GM12878 (cell line): Measurements from ENCODE around the gene ITPR2. TPM values are rescaled to one million over a fixed set of nuclear protein-coding genes. Genes with fewer than 3 reads are reported as not detected.

Experiments used
- ATAC-seq: fragments of 200-7000 bp; cut with Tn5 transposase; 3 replicates; pipeline ENCODE4 v1.9.1; 2020; ENCODE audit warnings: mild to moderate bottlenecking, moderate library complexity
- BruUV-seq: library from RNA; stranded (reverse); fragments of 400-500 nt; replicated peaks from 2 replicates; lab custom pipeline; 2021; lab: Mats Ljungman, UMichigan
- CTCF ChIA-PET: fragments of 300-600 bp; sonication (Branson Sonifier 250); formaldehyde crosslinking; extraction: SDS; loops from one replicate; lab custom pipeline; 2021; ENCODE audit warnings: inconsistent platforms; lab: Yijun Ruan, JAX
- POLR2A ChIA-PET: fragments of 350-600 bp; formaldehyde crosslinking; extraction: SDS; loops from one replicate; lab custom pipeline; 2021; ENCODE audit warnings: inconsistent platforms; lab: Charles Lee
- RAD21 ChIA-PET: fragments of 300-600 bp; sonication (Branson Sonifier 250); formaldehyde crosslinking; loops from one replicate; lab custom pipeline; 2023; ENCODE audit warnings: antibody characterized with exemption; ENCODE audit not compliant: unreplicated experiment; lab: Charles Lee
- SMC1A ChIA-PET: fragments of 300-600 bp; sonication (Branson Sonifier 250); formaldehyde crosslinking; loops from one replicate; lab custom pipeline; 2023; ENCODE audit not compliant: unreplicated experiment, uncharacterized antibody; lab: Charles Lee
- DNase-seq: peaks from one replicate; pipeline ENCODE4 v3.0.0-alpha.2; 2011; ENCODE audit warnings: low read depth, low spot score
- FAIRE-seq: peaks from 3 replicates; lab custom pipeline; 2011; peaks lifted over from hg19 to GRCh38; lab: Jason Lieb, UNC
- H2AFZ ChIP-seq: 2 replicates; pipeline ENCODE4 v1.6.0; 2011; ENCODE audit warnings: low read depth, low read length, control low read depth; ENCODE audit not compliant: control insufficient read depth
- H3K27ac ChIP-seq: 2 replicates; pipeline ENCODE4 v1.5.1; 2011; ENCODE audit warnings: control low read depth; ENCODE audit not compliant: control insufficient read depth, insufficient read depth
- H3K27me3 ChIP-seq, 2 experiments: replicated peaks in 1 of 2; 2 replicates each; pipeline versions ENCODE4 v1.6.0 to v1.6.1; 2011; ENCODE audit warnings: low read length in 1 of 2; ENCODE audit not compliant: control insufficient read depth in 2 of 2, insufficient read depth in 2 of 2
- H3K36me3 ChIP-seq, 2 experiments: 2 replicates each; pipeline ENCODE4 v1.5.1; 2011; ENCODE audit warnings: low read length in 1 of 2; ENCODE audit not compliant: control insufficient read depth in 2 of 2, insufficient read depth in 2 of 2
- H3K4me1 ChIP-seq: 2 replicates; pipeline ENCODE4 v1.6.1; 2011; ENCODE audit warnings: mild to moderate bottlenecking, low read length, moderate library complexity, mixed read lengths; ENCODE audit not compliant: control insufficient read depth, insufficient read depth
- H3K4me2 ChIP-seq: 2 replicates; pipeline ENCODE4 v1.6.0; 2011; ENCODE audit warnings: control low read depth; ENCODE audit not compliant: control insufficient read depth, insufficient read depth
- H3K4me3 ChIP-seq: fragments of 200-600 bp; sonication (generic); 2 replicates; pipeline ENCODE4 v1.5.1; 2016
- H3K79me2 ChIP-seq: 2 replicates; pipeline ENCODE4 v1.6.0; 2011; ENCODE audit warnings: low read length; ENCODE audit not compliant: control insufficient read depth, insufficient read depth
- H3K9ac ChIP-seq: 2 replicates; pipeline ENCODE4 v1.8.0; 2011; ENCODE audit warnings: low read length, control low read depth, mixed read lengths; ENCODE audit not compliant: control insufficient read depth, insufficient read depth
- H3K9me3 ChIP-seq: replicated peaks from 3 replicates; pipeline ENCODE4 v1.5.1; 2011; ENCODE audit warnings: mild to moderate bottlenecking, low read length; ENCODE audit not compliant: control insufficient read depth, insufficient read depth
- H4K20me1 ChIP-seq: 2 replicates; pipeline ENCODE4 v1.6.0; 2011; ENCODE audit not compliant: control insufficient read depth, insufficient read depth
- EGR1 ChIP-seq, 2 experiments: IDR thresholded peaks; 1 replicate in 1 of 2; 2 replicates in 1 of 2; pipeline ENCODE4 v1.6.1; 2011 to 2012; ENCODE audit warnings: low read depth in 2 of 2, low read length in 2 of 2, borderline replicate concordance in 1 of 2, mild to moderate bottlenecking in 1 of 2, moderate library complexity in 1 of 2
- ELK1 ChIP-seq: IDR thresholded peaks from 2 replicates; pipeline ENCODE4 v1.6.1; 2012; ENCODE audit warnings: low read depth, low read length, improper control_type of control experiment
- FOS ChIP-seq: IDR thresholded peaks from 3 replicates; pipeline ENCODE4 v1.6.1; 2011; ENCODE audit warnings: borderline replicate concordance; ENCODE audit not compliant: insufficient read length; ENCODE audit errors: extremely low read depth
- HDAC2 ChIP-seq: fragments of 200-600 bp; sonication (generic); IDR thresholded peaks from 2 replicates; pipeline ENCODE4 v1.6.1; 2017
- IKZF1 ChIP-seq: fragments of 450-650 bp; conservative IDR thresholded peaks from 2 replicates; pipeline ENCODE4 v1.6.1; 2017; ENCODE audit warnings: antibody characterized with exemption, mild to moderate bottlenecking
- MLLT1 ChIP-seq: fragments of 450-650 bp; IDR thresholded peaks from 2 replicates; pipeline ENCODE4 v1.6.1; 2016; ENCODE audit warnings: mild to moderate bottlenecking
- NFXL1 ChIP-seq: fragments of 450-650 bp; IDR thresholded peaks from 2 replicates; pipeline ENCODE4 v1.6.1; 2017; ENCODE audit warnings: antibody characterized with exemption, mild to moderate bottlenecking, borderline replicate concordance
- NR2F1 ChIP-seq: fragments of 450-650 bp; conservative IDR thresholded peaks from 2 replicates; pipeline ENCODE4 v1.6.1; 2017; ENCODE audit warnings: mild to moderate bottlenecking
- NRF1 ChIP-seq: conservative IDR thresholded peaks from 2 replicates; pipeline ENCODE4 v1.6.1; 2011; ENCODE audit warnings: mild to moderate bottlenecking, low read depth, low read length, improper control_type of control experiment
- PAX8 ChIP-seq: fragments of 450-650 bp; IDR thresholded peaks from 2 replicates; pipeline ENCODE4 v1.6.1; 2017; ENCODE audit warnings: mild to moderate bottlenecking, moderate library complexity
- RELB ChIP-seq: fragments of 450-650 bp; IDR thresholded peaks from 2 replicates; pipeline ENCODE4 v1.6.1; 2017; ENCODE audit warnings: low read depth, mild to moderate bottlenecking, moderate library complexity
- TAF1 ChIP-seq: IDR thresholded peaks from 2 replicates; pipeline ENCODE4 v1.6.1; 2011; ENCODE audit warnings: mild to moderate bottlenecking, low read depth, low read length, borderline replicate concordance
- TCF12 ChIP-seq: IDR thresholded peaks from 2 replicates; pipeline ENCODE4 v1.6.1; 2011; ENCODE audit warnings: low read depth, mild to moderate bottlenecking, low read length
- USF1 ChIP-seq: IDR thresholded peaks from 2 replicates; pipeline ENCODE4 v1.6.1; 2011; ENCODE audit warnings: borderline replicate concordance, low read depth, mild to moderate bottlenecking, moderate library complexity, mixed read lengths, low read length; ENCODE audit not compliant: insufficient read depth; ENCODE audit errors: extremely low read length
- USF2 ChIP-seq: IDR thresholded peaks from 2 replicates; pipeline ENCODE4 v1.6.1; 2011; ENCODE audit warnings: low read depth, low read length, improper control_type of control experiment, borderline replicate concordance
- ZBTB33 ChIP-seq: fragments of 450-650 bp; IDR thresholded peaks from 2 replicates; pipeline ENCODE4 v1.6.1; 2017; ENCODE audit warnings: mild to moderate bottlenecking
- WGBS: methylation state at CpG from one replicate; pipeline ENCODE4 v1.1.6; 2016; ENCODE audit warnings: low lambda C conversion rate; ENCODE audit not compliant: insufficient replicate concordance, insufficient coverage; ENCODE audit errors: missing lambda C conversion rate; 5-methylcytosine and 5-hydroxymethylcytosine counted together
- in situ Hi-C: fragments of 300-500 bp; cut with MboI; formaldehyde crosslinking; loops from 9 replicates; pipeline ENCODE4 v1.14.3; 2018; ENCODE audit warnings: mixed read lengths
- intact Hi-C: fragments of 100-400 bp; cut with micrococcal nuclease; formaldehyde crosslinking; loops from one replicate; pipeline ENCODE4 v1.14.2; 2022; ENCODE audit not compliant: unreplicated experiment
- polyA plus RNA-seq, 11 experiments: library from polyadenylated mRNA; depleted of rRNA in 4 of 11; unstranded in 6 of 11; stranded (reverse) in 5 of 11; fragments of >200 nt; fragmentation: Nextera tagmentation in 4 of 11; fragmentation: Illumina TruSeq in 1 of 11; extraction: Ambion mirVana in 4 of 11; extraction: Trizol in 1 of 11; gene quantifications; 1 replicate in 1 of 11; 2 replicates in 10 of 11; pipeline versions ENCODE4 v1.2.1 to v1.2.3, GENCODE V29; 2011 to 2016; ENCODE audit warnings: inconsistent platforms in 2 of 11, missing spikeins in 2 of 11, low read depth in 1 of 11
- total RNA-seq, 4 experiments: library from RNA; depleted of rRNA in 3 of 4; stranded (reverse); fragments of >200 nt in 3 of 4; fragmentation: Illumina TruSeq in 1 of 4; extraction: Trizol in 1 of 4; gene quantifications; 2 replicates each; pipeline versions ENCODE4 v1.2.1 to v1.2.3, GENCODE V29; 2013 to 2021

Gene ITPR2
- total and polyA plus RNA-seq, 10 of the 15 experiments (the other 5 are each of a cell fraction or from before 2014, with no cell fraction given) = 7.5 to 76.2 (median 47.1) TPM

- POLR2A ChIA-PET = no interaction called here
- RAD21 ChIA-PET = interaction anchor here (0.7 kb wide), 1 partner anchor 148 kb away, joined by 4 read pairs; no protein-coding TSS in a partner anchor
- WGBS = over 99% methylated on average over 4 of the region's 4 CpGs
- Histone ChIP-seq H3K4me3 (no peak overlapping the region), H3K9me3 (no peaks in the 10 kb centered on the region), H4K20me1 (no peaks in the 10 kb centered on the region), H3K4me2 (no peak overlapping the region), H3K27me3 (no peaks in the 10 kb centered on the region), H2AFZ (no peak overlapping the region), H3K27ac (no peak overlapping the region), H3K36me3 (peaks cover 5 to 22% of the 10 kb centered on the region in 2 experiments), H3K79me2 (no peaks in the 10 kb centered on the region), H3K9ac (no peak overlapping the region), H3K4me1 (no peaks in the 10 kb centered on the region)
- in situ Hi-C loops = no loop called here
- SMC1A ChIA-PET = interaction anchor here (0.7 to 1.5 kb wide), 5 partner anchors 15 to 187 kb away, joined by 3 to 4 read pairs (median 3); no protein-coding TSS in a partner anchor
- no peak for DNase-seq
- CTCF ChIA-PET = interaction anchor here (2.5 kb wide), 1 partner anchor 187 kb away, joined by 5 read pairs; no protein-coding TSS in a partner anchor
- TF ChIP-seq TCF12 (no peak), ELK1 (no peak), FOS (no peak), USF1 (no peak), IKZF1 (no peak), ZBTB33 (no peak), NFXL1 (no peak), NRF1 (no peak), PAX8 (no peak), RELB (no peak), TAF1 (no peak), USF2 (no peak), HDAC2 (no peak), EGR1 (IDR thresholded peaks at IDR 0.05; ENCODE audit: borderline replicate concordance in 1 of 2, low read depth in 2 of 2, low read length in 2 of 2) (no peak), MLLT1 (no peak), NR2F1 (no peak)
- BruUV-seq = no TSS peak
- no peak for ATAC-seq
- FAIRE-seq = no peak
- intact Hi-C loops = no loop called here
These were observed 134.8 kb downstream of the ITPR2 start for GRCh38 chr12:26698186-26698585.
